Measurements from ENCODE around the gene R3HDM4.
"Not testable (repeated sequence)": the region's sequence is repeated elsewhere in the genome, so short reads cannot be mapped to it uniquely, and the experiment has no call there.

The R3HDM4 gene

GRCh38 chr19:896434-896833, 16.6 kb downstream of the R3HDM4 start:
- DNase-seq: no peak

- peak; percentile 33 to 94 (median 82) for DNase-seq
Observed at GRCh38 chr19:892894-893689, 19.9 kb downstream of the R3HDM4 start, which contains the start of the genes MED16 and RNU6-9. Gene MED16, minus strand, starts transcription at chr19:893187. Its CDS starts 2,056 bp downstream, at chr19:891131. Gene RNU6-9, plus strand, starts transcription at chr19:893484.

- peak in 1 of 56 donors; percentile 66 for DNase-seq
Observed at GRCh38 chr19:892243-892893, 20.7 kb downstream of the R3HDM4 start.

GRCh38 chr19:891421-892200, 21.4 kb downstream of the R3HDM4 start:
- DNase-seq: not testable (repeated sequence)

- DNase-seq: no peak
Observed at GRCh38 chr19:890831-891230, 22.2 kb downstream of the R3HDM4 start.

- no peak for DNase-seq
Observed at GRCh38 chr19:889662-890295, 23.2 kb downstream of the R3HDM4 start.

- no peak for DNase-seq
Observed at GRCh38 chr19:888581-889385, 24.2 kb downstream of the R3HDM4 start.

GRCh38 chr19:887599-887998, 25.4 kb downstream of the R3HDM4 start:
- DNase-seq: no peak

- peak in 10 of 56 donors; percentile 15 to 58 (median 26) for DNase-seq
Observed at GRCh38 chr19:887072-887471, 25.9 kb downstream of the R3HDM4 start.

GRCh38 chr19:885536-886224, 27.3 kb downstream of the R3HDM4 start:
- DNase-seq: no peak

- no peak for DNase-seq
Observed at GRCh38 chr19:884420-885211, 28.4 kb downstream of the R3HDM4 start.

- DNase-seq: no peak
Observed at GRCh38 chr19:883661-884211, 29.3 kb downstream of the R3HDM4 start.

GRCh38 chr19:882871-883497, 30.0 kb downstream of the R3HDM4 start:
- DNase-seq: no peak

- no peak for DNase-seq
Observed at GRCh38 chr19:881385-882071, 31.5 kb downstream of the R3HDM4 start.

GRCh38 chr19:879711-880438, 33.1 kb downstream of the R3HDM4 start:
- DNase-seq: peak in 4 of 56 donors; percentile 6 to 24 (median 17)

GRCh38 chr19:878751-879561, 34.1 kb downstream of the R3HDM4 start:
- DNase-seq: peak in 5 of 56 donors; percentile 19 to 41 (median 35)

All from amygdala (tissue), 56 donors.